ENCODE results near the gene KLHL13.
"Not testable (repeated sequence)": the region's sequence is repeated elsewhere in the genome, so short reads cannot be mapped to it uniquely, and the experiment has no call there.

The KLHL13 gene

DNA sequence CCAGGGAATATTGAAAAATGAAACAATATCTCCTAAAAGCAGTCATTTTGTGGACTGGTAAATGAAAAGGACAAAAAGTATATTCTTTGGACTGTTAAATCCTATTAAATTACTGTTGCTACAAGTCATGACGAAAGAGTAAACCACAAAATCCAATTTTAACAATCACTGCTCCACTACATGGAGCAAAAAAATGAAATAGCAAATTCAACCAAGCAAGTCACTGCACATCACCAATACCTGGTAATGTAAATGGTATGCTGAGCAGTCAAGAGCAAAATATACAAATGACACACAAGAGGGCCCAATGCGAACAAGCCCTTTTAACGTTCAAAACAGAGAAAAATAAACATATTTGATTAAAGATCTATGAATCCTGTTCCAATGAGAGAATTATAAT, 126.2 kb downstream of the KLHL13 start:
- H3K27me3 Mint-ChIP-seq: no peaks in the 10 kb centered on the region
- ATAC-seq (no peak), DNase-seq (no peak)
- H3K4me3 Mint-ChIP-seq: no peak overlapping the region
- no peaks in the 10 kb centered on the region for H3K9me3 Mint-ChIP-seq
- no peaks in the 10 kb centered on the region for H3K4me1 Mint-ChIP-seq
- H3K27ac Mint-ChIP-seq: no peak overlapping the region
- no peaks in the 10 kb centered on the region for H3K36me3 Mint-ChIP-seq (ENCODE audit: low read depth)

DNA sequence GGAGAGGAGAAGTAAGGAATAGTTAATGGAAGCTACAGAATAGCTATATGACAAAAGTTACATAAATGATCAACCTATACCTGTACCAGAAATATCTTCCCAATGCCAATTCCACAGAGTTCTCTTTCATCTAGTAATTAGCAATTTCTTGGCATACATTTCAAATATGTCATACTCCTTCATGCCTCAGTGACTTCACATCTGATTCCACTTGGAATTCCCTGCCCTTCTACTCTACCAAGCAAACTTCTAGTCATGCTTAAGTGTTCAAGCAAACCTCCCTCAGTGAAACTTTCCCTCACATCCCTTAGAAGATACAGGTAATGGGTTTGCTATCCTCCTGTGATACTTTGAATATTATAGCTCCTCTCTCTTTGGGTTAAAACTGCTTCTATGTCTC, 127.1 kb downstream of the KLHL13 start:
- no peak overlapping the region for H3K27ac Mint-ChIP-seq

DNA sequence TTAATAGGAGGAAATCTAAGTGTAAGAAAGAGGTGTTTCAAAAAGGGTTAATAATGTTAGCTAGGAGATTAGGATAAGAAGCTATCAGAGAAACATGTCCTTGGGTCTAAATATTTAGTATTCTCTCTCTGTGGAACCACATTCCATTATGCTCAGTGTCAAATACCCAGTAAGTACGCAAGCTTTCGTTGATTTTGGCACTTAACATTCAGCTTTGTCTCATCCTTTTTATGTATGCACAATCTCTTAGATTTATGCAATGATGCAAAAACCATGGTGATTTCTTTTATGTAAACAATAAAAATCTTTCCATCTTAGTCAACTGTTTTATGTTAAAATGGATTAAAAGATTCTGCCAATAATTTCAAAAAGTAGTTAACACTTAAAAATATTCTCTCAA, 129.2 kb downstream of the KLHL13 start:
- H3K36me3 Mint-ChIP-seq (ENCODE audit: low read depth): no peaks in the 10 kb centered on the region
- H3K27ac Mint-ChIP-seq: no peak overlapping the region
- H3K4me1 Mint-ChIP-seq: no peaks in the 10 kb centered on the region
- ATAC-seq (no peak), DNase-seq (no peak)
- no peaks in the 10 kb centered on the region for H3K9me3 Mint-ChIP-seq
- H3K27me3 Mint-ChIP-seq: no peaks in the 10 kb centered on the region
- H3K4me3 Mint-ChIP-seq: no peak overlapping the region

More for the DNA sequence above, 127.1 kb downstream of the KLHL13 start:
- H3K36me3 Mint-ChIP-seq (ENCODE audit: low read depth): no peaks in the 10 kb centered on the region
- ATAC-seq (no peak), DNase-seq (no peak)
- H3K4me1 Mint-ChIP-seq: no peaks in the 10 kb centered on the region
- H3K27me3 Mint-ChIP-seq: no peaks in the 10 kb centered on the region
- no peak overlapping the region for H3K4me3 Mint-ChIP-seq
- H3K9me3 Mint-ChIP-seq: no peaks in the 10 kb centered on the region

DNA sequence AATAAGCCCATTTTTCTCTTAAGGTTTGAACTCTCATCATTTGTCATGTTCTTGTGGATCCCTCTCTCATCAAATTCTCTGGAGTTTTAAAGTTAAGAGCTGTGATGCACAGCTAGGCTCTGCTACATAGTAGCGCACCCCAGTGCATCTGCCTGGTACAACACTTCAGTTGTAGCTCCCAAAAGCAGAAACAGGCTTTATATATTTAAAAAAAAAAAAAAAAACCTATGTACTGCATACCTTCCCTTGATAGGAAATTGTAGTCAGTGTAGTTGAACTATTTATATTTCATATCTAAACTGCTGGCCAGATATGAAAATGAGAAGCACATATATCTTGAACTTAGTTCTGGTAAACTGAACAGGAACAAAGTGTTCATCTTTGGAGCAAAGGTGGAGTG, 131.4 kb downstream of the KLHL13 start:
- ATAC-seq: no peak
- H3K27me3 Mint-ChIP-seq: no peaks in the 10 kb centered on the region
- H3K9me3 Mint-ChIP-seq: no peaks in the 10 kb centered on the region
- no peaks in the 10 kb centered on the region for H3K4me1 Mint-ChIP-seq
- no peak overlapping the region for H3K4me3 Mint-ChIP-seq
- no peak overlapping the region for H3K27ac Mint-ChIP-seq
- no peak for DNase-seq
- H3K36me3 Mint-ChIP-seq (ENCODE audit: low read depth): no peaks in the 10 kb centered on the region

DNA sequence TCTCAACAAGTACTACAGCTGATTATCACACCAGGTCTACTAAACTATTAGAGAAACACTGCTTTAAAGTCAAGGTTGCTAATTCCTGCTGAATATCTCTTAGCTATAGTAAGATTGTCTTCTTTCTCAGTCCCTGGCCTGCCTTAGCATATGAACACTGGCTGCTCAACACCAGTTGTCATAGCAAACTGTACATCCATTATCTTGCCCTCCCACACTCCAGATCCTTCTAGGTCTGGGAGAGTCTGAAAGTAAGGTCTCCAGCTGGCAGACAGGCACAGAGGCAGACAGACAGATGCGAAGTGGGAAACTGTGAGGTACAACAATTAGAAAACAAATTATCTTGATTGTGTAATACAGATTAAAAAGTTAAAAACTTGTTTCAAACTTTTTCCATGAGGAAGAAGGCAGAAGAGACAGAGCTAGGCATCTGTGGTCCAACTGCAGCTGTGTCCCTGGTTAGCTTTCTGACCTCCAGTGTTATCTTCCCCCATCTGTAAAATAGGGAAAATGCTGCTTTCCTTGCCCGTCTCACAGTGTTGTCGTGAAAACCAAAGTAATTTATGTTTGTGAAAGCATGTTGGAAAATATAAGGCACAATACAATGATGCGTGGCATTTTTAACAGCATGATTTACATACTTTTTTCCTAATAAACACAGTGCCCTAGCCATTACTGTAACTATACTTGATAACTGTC, 133.8 kb downstream of the KLHL13 start:
- Mint-ChIP-seq H3K27ac (no peak overlapping the region), H3K4me1 (no peaks in the 10 kb centered on the region), H3K9me3 (no peaks in the 10 kb centered on the region), H3K36me3 (ENCODE audit: low read depth) (no peaks in the 10 kb centered on the region), H3K27me3 (no peaks in the 10 kb centered on the region), H3K4me3 (no peak overlapping the region)
- ATAC-seq (no peak), DNase-seq (no peak)

DNA sequence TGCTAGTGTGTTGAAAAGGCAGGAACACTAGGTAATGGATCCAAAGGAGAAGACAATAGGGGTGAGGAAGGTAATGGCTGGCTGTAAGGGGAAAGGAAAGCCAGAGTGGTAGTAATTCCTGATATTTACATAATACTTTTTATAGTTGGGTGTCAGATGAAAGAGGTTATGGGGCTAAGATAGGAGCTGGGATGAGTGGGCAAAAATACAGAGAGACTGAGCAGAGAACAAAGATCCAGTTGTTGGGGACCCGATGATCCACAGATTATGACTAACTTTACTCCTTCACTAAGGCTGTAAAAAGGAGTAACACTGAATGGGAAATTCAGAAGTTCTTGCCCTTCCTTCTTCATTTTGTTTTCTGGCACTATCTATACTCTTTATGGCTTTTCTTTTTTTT, 138.2 kb downstream of the KLHL13 start:
- DNase-seq: no peak
- Mint-ChIP-seq H3K27ac (no peak overlapping the region), H3K36me3 (ENCODE audit: low read depth) (no peaks in the 10 kb centered on the region), H3K9me3 (no peaks in the 10 kb centered on the region), H3K4me3 (no peak overlapping the region), H3K27me3 (no peaks in the 10 kb centered on the region), H3K4me1 (no peaks in the 10 kb centered on the region)
- no peak for ATAC-seq

DNA sequence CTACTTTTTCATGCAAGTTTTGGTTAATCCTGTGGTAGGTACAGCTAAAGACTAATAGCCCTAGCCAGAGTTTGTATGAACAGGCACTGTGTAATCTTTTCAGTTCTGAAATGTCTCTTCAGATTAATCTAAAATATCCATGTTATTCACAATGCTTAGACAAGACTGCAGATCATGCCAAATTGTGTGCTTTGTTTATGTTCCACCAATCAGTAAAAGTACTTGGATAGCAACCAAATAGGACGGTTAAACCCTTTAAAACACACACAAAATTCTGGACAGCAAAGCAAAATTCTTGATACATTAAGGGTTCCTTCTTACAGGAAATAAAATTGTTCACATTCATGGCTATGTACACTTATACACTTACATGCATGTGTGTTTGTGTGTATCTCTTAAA, 139.1 kb downstream of the KLHL13 start:
- ATAC-seq (no peak), DNase-seq (no peak)
- Mint-ChIP-seq H3K27ac (no peak overlapping the region), H3K36me3 (ENCODE audit: low read depth) (no peaks in the 10 kb centered on the region), H3K27me3 (no peaks in the 10 kb centered on the region), H3K4me1 (no peaks in the 10 kb centered on the region), H3K9me3 (no peaks in the 10 kb centered on the region), H3K4me3 (no peak overlapping the region)

DNA sequence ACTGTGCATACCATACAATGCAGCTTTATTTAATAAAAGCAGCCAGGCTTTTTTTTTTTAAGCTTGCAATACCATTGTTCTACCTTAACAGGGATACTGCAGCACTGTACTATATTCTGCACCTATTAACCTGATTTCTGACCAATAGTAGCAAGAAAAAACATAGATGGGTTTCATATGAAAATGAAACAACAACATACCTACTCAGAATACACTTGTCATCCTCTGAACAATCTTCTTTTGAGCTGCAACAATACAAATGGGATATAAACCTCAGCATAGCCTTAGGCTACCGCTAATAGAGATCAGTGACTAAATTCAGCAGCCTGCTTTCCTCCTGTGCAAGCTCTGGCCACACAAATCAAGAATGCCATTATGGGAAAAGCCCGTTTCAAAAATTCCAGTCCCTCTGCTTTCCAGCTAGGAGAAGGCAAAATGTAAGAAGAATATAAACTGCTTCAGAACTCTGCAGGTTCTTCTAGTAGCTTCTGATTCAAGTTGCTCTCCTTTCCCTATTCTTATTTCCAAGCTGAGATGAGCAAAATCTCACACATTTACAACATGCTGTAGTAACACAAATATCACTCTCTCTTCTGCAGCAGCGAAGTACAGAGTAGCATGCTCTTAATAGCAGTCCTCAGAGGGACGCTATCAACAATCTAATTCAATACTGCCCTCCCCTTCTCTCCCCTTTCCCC, 143.4 kb downstream of the KLHL13 start:
- Mint-ChIP-seq H3K36me3 (ENCODE audit: low read depth) (no peaks in the 10 kb centered on the region), H3K9me3 (no peaks in the 10 kb centered on the region), H3K27me3 (no peaks in the 10 kb centered on the region), H3K27ac (no peak overlapping the region), H3K4me1 (no peaks in the 10 kb centered on the region), H3K4me3 (no peak overlapping the region)
- DNase-seq: no peak
- ATAC-seq: no peak

DNA sequence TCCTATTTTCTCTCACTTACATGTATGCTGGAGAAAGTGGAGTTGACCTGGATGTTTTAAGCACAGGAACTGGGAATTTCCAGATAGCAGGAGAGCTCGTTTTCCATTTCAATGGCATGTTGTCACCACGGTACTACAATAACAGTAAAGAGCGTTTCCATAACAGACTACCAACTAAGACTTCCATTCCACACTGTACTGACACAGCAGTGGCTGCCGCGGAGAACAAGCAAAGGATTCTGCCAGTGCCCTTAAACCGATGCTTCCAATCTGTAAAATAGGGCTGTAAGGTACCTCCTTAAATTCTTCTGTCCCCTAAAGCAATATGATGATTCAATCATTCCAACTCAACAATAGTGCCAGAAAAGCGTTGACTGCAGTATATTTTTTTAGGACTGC, 143.9 kb downstream of the KLHL13 start:
- Mint-ChIP-seq H3K4me1 (no peaks in the 10 kb centered on the region), H3K27me3 (no peaks in the 10 kb centered on the region), H3K9me3 (no peaks in the 10 kb centered on the region), H3K27ac (no peak overlapping the region), H3K4me3 (no peak overlapping the region), H3K36me3 (ENCODE audit: low read depth) (no peaks in the 10 kb centered on the region)
- DNase-seq (no peak), ATAC-seq (no peak)

DNA sequence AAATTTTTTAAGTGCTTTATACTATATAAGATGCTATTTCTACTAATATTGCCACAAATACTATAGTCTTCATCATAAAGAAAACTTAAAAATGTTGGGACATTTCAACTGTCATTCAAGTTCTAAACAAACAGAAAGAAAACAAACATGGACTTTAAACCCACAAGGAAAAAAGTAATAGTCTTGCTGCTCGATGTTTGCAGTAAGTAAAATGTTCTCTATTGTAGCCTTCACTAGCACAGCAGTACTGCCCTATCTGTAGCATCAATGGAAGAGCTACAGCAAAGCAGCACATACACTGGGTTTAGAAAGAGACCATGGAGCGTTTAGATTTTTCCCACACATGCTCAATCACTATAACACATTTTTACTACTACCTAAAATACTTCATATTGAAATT, 146.8 kb downstream of the KLHL13 start:
- ATAC-seq (no peak), DNase-seq (no peak)
- no peak overlapping the region for H3K4me3 Mint-ChIP-seq
- no peaks in the 10 kb centered on the region for H3K4me1 Mint-ChIP-seq
- no peaks in the 10 kb centered on the region for H3K9me3 Mint-ChIP-seq
- no peak overlapping the region for H3K27ac Mint-ChIP-seq
- H3K27me3 Mint-ChIP-seq: no peaks in the 10 kb centered on the region
- no peaks in the 10 kb centered on the region for H3K36me3 Mint-ChIP-seq (ENCODE audit: low read depth)

DNA sequence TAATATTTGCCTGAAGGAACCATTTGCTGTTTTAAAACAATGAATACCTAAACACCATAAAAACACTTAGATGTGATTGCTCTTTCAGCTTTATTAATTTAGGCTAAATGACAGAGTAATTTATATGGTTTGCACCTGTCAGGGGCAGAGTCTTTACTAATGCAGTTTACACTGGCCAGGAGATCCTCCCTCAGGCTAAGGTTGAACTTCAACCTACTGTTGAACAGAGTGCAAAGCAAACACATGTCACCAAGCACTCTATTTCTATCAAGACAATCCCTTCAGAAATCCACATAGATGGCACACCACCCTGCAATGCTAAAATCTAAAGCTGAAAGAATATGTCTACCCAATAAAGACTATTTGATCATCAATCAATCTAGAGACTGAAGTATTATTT, 147.3 kb downstream of the KLHL13 start:
- no peaks in the 10 kb centered on the region for H3K27me3 Mint-ChIP-seq
- no peak overlapping the region for H3K27ac Mint-ChIP-seq
- no peaks in the 10 kb centered on the region for H3K9me3 Mint-ChIP-seq
- H3K4me3 Mint-ChIP-seq: no peak overlapping the region
- no peaks in the 10 kb centered on the region for H3K4me1 Mint-ChIP-seq
- no peaks in the 10 kb centered on the region for H3K36me3 Mint-ChIP-seq (ENCODE audit: low read depth)
- no peak for ATAC-seq
- DNase-seq: no peak

DNA sequence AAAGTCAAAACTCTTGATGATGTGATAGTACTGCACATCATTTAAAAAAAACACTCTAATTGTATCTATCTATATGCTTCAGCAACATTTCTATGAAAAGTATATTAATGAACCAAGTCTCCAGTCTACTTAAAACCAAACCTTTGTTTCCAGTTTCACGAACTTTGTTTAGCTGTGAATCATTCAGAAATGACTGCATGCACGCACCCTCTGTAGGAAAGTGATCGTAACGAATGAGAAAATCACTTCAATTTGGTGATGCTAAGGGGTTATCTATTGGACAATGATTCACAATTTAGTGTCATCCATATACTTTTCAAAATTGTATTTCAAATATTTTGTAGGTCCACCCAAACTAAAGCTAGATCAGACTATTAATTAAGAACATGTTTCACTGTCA, 157.6 kb downstream of the KLHL13 start:
- no peaks in the 10 kb centered on the region for H3K9me3 Mint-ChIP-seq
- no peak overlapping the region for H3K27ac Mint-ChIP-seq
- no peak overlapping the region for H3K4me3 Mint-ChIP-seq
- H3K27me3 Mint-ChIP-seq: no peaks in the 10 kb centered on the region
- ATAC-seq: no peak
- no peaks in the 10 kb centered on the region for H3K36me3 Mint-ChIP-seq (ENCODE audit: low read depth)
- DNase-seq: no peak
- H3K4me1 Mint-ChIP-seq: no peaks in the 10 kb centered on the region

DNA sequence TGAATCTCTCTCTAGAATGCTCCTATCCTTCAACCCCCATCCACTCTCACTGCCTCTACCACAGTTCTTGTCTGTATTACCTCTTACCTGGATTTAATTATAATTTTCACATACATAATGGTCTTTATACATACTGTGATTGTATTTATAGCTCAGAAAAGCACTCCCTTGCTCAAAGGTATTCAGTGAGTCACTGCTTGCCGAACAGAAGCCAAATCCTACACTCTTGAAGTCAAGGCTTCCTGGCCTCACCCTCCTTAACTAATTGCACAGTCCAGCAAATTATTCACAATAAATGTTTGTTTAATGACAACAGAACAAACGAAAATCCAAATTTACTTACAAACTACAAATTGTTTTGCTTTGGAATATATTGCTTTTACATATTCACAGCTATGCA, 159.5 kb downstream of the KLHL13 start:
- no peak for ATAC-seq
- H3K36me3 Mint-ChIP-seq (ENCODE audit: low read depth): no peaks in the 10 kb centered on the region
- no peaks in the 10 kb centered on the region for H3K9me3 Mint-ChIP-seq
- no peak overlapping the region for H3K27ac Mint-ChIP-seq
- H3K27me3 Mint-ChIP-seq: no peaks in the 10 kb centered on the region
- no peaks in the 10 kb centered on the region for H3K4me1 Mint-ChIP-seq
- no peak overlapping the region for H3K4me3 Mint-ChIP-seq
- DNase-seq: no peak

DNA sequence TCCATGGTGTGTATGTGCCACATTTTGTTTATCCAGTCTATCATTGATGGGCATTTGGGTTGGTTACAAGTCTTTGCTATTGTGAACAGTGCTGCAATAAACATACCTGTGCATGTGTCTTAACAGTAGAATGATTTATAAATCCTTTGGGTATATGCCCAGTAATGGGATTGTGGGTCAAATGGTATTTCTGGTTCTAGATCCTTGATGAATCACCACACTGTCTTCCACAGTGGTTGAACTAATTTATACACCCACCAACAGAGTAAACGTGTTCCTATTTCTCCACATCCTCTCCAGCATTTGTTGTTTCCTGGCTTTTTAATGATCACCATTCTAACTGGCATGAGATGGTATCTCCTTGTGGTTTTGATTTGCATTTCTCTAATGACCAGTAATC, 177.3 kb downstream of the KLHL13 start:
- H3K4me3 Mint-ChIP-seq; ATAC-seq; H3K27ac Mint-ChIP-seq; H3K4me1 Mint-ChIP-seq; H3K9me3 Mint-ChIP-seq; DNase-seq; H3K27me3 Mint-ChIP-seq; H3K36me3 Mint-ChIP-seq (ENCODE audit: low read depth): not testable (repeated sequence)

DNA sequence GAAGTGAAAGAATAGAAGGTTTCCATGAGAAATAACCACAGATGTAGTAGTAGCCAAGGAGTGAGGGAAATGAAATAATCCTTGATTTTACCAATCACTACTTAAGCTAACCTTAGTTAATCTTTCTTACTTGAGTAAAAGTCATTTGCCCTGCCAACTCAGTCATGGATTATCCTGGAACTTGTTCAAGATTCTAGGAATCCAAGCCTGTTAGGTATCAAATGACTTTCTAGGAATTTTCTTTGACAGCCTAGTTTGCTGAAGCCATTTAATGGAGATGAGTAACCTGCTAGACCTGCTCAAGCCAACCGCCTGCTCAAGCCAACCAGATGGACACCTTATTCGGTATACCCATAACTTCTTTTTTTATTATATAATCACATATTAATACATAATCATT, 180.5 kb downstream of the KLHL13 start:
- no peak overlapping the region for H3K4me3 Mint-ChIP-seq
- ATAC-seq: no peak
- no peak overlapping the region for H3K27ac Mint-ChIP-seq
- DNase-seq: no peak
- H3K9me3 Mint-ChIP-seq: no peaks in the 10 kb centered on the region
- no peaks in the 10 kb centered on the region for H3K27me3 Mint-ChIP-seq
- H3K36me3 Mint-ChIP-seq (ENCODE audit: low read depth): no peaks in the 10 kb centered on the region
- H3K4me1 Mint-ChIP-seq: no peaks in the 10 kb centered on the region

DNA sequence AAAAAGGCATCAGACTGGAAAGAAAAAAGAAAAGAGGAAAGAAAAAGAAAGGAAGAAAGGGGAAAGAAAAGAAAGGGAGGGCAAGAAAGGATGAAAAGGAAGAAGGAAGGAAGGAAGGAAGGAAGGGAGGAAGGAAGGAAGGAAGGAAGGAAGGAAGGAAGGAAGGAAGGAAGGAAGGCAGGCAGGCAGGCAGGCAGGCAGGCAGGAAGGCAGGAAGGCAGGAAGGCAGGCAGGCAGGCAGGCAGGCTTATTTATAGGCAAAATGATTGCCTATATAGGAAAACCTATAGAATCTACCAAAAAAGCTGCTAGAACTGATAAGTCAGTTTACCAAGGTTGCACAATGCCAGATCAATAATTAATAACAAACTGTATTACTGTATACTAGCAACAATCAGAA, 186.5 kb downstream of the KLHL13 start:
- H3K4me3 Mint-ChIP-seq, H3K9me3 Mint-ChIP-seq, ATAC-seq: not testable (repeated sequence)

More for the DNA sequence above, 186.5 kb downstream of the KLHL13 start:
- H3K27ac Mint-ChIP-seq; DNase-seq; H3K36me3 Mint-ChIP-seq (ENCODE audit: low read depth); H3K4me1 Mint-ChIP-seq; H3K27me3 Mint-ChIP-seq: not testable (repeated sequence)

Measured in activated naive CD8-positive, alpha-beta T cell treated with anti-CD3 and anti-CD28 coated beads, Interleukin-2, amount 50 U/mL, for 24 hours (primary cell).